ENCODE results near the gene PPP4R3B. TPM values are rescaled to one million over a fixed set of nuclear protein-coding genes. Genes with fewer than 3 reads are reported as not detected.

PPP4R3B gene
- polyA plus RNA-seq, 1 of the 3 experiments (the other 2 are of a cell fraction): 9.3 TPM

GRCh38 chr2:55511508-55512124 lies 105.8 kb downstream of the PPP4R3B start (continued):
- TF ChIP-seq RFX5 (IDR thresholded peaks at IDR 0.05; ENCODE audit: low read length) (no peak), MAX (IDR thresholded peaks at IDR 0.05; ENCODE audit: low read depth) (no peak)

- no peak overlapping the region for H3K4me3 ChIP-seq (ENCODE audit: low read depth in 2 of 2, low read length in 1 of 2)
- CTCF ChIA-PET: no interaction called here
- WGBS (ENCODE audit: low lambda C conversion rate): 91% methylated on average over 8 of the region's 9 CpGs
Observed at GRCh38 chr2:55502590-55503141, 114.8 kb downstream of the PPP4R3B start.

More at GRCh38 chr2:55502590-55503141, 114.8 kb downstream of the PPP4R3B start:
- Histone ChIP-seq H3K27me3 (ENCODE audit: insufficient read depth) (no peaks in the 10 kb centered on the region), H3K4me2 (no peak overlapping the region), H3K36me3 (replicated peaks in 1 of 2; ENCODE audit: control insufficient read depth in 1 of 2, insufficient read depth in 2 of 2, low read length in 1 of 2) (no peaks in the 10 kb centered on the region), H4K20me1 (ENCODE audit: insufficient read depth) (no peaks in the 10 kb centered on the region), H3K4me1 (ENCODE audit: control insufficient read depth in 1 of 2, insufficient read depth in 2 of 2, low read depth in 1 of 2, low read length in 1 of 2) (peaks cover 0 to 4% of the 10 kb centered on the region in 2 experiments; a peak in 2 of 4 replicates), H3K9ac (no peak overlapping the region), H2AFZ (ENCODE audit: low read depth) (no peak overlapping the region), H3K79me2 (ENCODE audit: insufficient read depth) (no peaks in the 10 kb centered on the region), H3K9me3 (no peaks in the 10 kb centered on the region), H3K9me2 (no peaks in the 10 kb centered on the region), H3K27ac (ENCODE audit: low read depth in 2 of 2, low read length in 1 of 2) (no peak overlapping the region), H3F3A (replicated peaks; ENCODE audit: insufficient read depth) (no peaks in the 10 kb centered on the region)
- POLR2A ChIA-PET: no interaction called here
- no peak for DNase-seq
- TF ChIP-seq NRF1 (IDR thresholded peaks at IDR 0.05; ENCODE audit: low read depth, low read length) (no peak), RAD21 (IDR thresholded peaks at IDR 0.05; ENCODE audit: low read length) (no peak), ZBTB33 (IDR thresholded peaks at IDR 0.05; ENCODE audit: borderline replicate concordance, low read depth) (no peak), JUND (IDR thresholded peaks at IDR 0.05) (no peak), RFX5 (IDR thresholded peaks at IDR 0.05; ENCODE audit: low read length) (no peak), FOXM1 (IDR thresholded peaks at IDR 0.05; ENCODE audit: low read depth) (no peak), NFIC (IDR thresholded peaks at IDR 0.05; ENCODE audit: borderline replicate concordance) (no peak), TAF1 (IDR thresholded peaks at IDR 0.05; ENCODE audit: borderline replicate concordance, low read depth, low read length) (no peak), IRF3 (IDR thresholded peaks at IDR 0.05; ENCODE audit: low read depth, low read length) (no peak), MAX (IDR thresholded peaks at IDR 0.05; ENCODE audit: low read depth) (no peak)
